Astrocyte (in vitro differentiated cells and primary cell): ENCODE results near the gene SMIM41. TPM values are rescaled to one million over a fixed set of nuclear protein-coding genes. Genes with fewer than 3 reads are reported as not detected.

Source experiments
- DNase-seq: peaks from one replicate; pipeline ENCODE4 v3.0.0-alpha.2; 2010; ENCODE audit warnings: low read depth
- FAIRE-seq: peaks from 2 replicates; lab custom pipeline; 2011; peaks lifted over from hg19 to GRCh38; lab: Jason Lieb, UNC
- H2AFZ ChIP-seq: 2 replicates; pipeline ENCODE4 v1.6.0; 2012; ENCODE audit warnings: low read depth, low read length, inconsistent platforms
- H3K27ac ChIP-seq: 2 replicates; pipeline ENCODE4 v1.5.1; 2011; ENCODE audit warnings: low read depth, low read length, inconsistent platforms
- H3K27me3 ChIP-seq: 2 replicates; pipeline ENCODE4 v1.6.0; 2011; ENCODE audit warnings: low read length, inconsistent platforms; ENCODE audit not compliant: insufficient read depth
- H3K36me3 ChIP-seq: 2 replicates; pipeline ENCODE4 v1.5.1; 2011; ENCODE audit warnings: low read length, inconsistent platforms; ENCODE audit not compliant: insufficient read depth
- H3K4me1 ChIP-seq: 2 replicates; pipeline ENCODE4 v1.5.1; 2011; ENCODE audit warnings: low read length, inconsistent platforms; ENCODE audit not compliant: insufficient read depth
- H3K4me2 ChIP-seq: 2 replicates; pipeline ENCODE4 v1.6.0; 2012; ENCODE audit warnings: low read length, inconsistent platforms
- H3K4me3 ChIP-seq: 2 replicates; pipeline ENCODE4 v1.5.1; 2011; ENCODE audit warnings: low read depth, mild to moderate bottlenecking, low read length, inconsistent platforms; ENCODE audit not compliant: insufficient read depth
- H3K79me2 ChIP-seq: 2 replicates; pipeline ENCODE4 v1.6.0; 2012; ENCODE audit warnings: mild to moderate bottlenecking, low read length, inconsistent platforms; ENCODE audit not compliant: insufficient read depth
- H3K9ac ChIP-seq: 2 replicates; pipeline ENCODE4 v1.6.0; 2012; ENCODE audit warnings: mild to moderate bottlenecking, low read length, inconsistent platforms
- H3K9me3 ChIP-seq: 2 replicates; pipeline ENCODE4 v1.5.1; 2012; ENCODE audit warnings: low read depth, mild to moderate bottlenecking, low read length, inconsistent platforms; ENCODE audit not compliant: insufficient read depth
- H4K20me1 ChIP-seq: 2 replicates; pipeline ENCODE4 v1.6.0; 2012; ENCODE audit warnings: low read length, inconsistent platforms; ENCODE audit not compliant: insufficient read depth
- H3K27ac Mint-ChIP-seq: one replicate; pipeline ENCODE4 v1.8.0; 2021; ENCODE audit warnings: mild to moderate bottlenecking, mixed read lengths; ENCODE audit not compliant: unreplicated experiment
- H3K27me3 Mint-ChIP-seq: one replicate; pipeline ENCODE4 v1.8.0; 2021; ENCODE audit warnings: low read depth, mixed read lengths; ENCODE audit not compliant: unreplicated experiment
- H3K36me3 Mint-ChIP-seq: one replicate; pipeline ENCODE4 v1.8.0; 2021; ENCODE audit warnings: low read depth, mixed read lengths; ENCODE audit not compliant: unreplicated experiment
- H3K4me1 Mint-ChIP-seq: one replicate; pipeline ENCODE4 v1.8.0; 2021; ENCODE audit warnings: low read depth, mixed read lengths; ENCODE audit not compliant: unreplicated experiment
- H3K4me3 Mint-ChIP-seq: one replicate; pipeline ENCODE4 v1.8.0; 2021; ENCODE audit warnings: mild to moderate bottlenecking, moderate library complexity, mixed read lengths; ENCODE audit not compliant: unreplicated experiment
- H3K9me3 Mint-ChIP-seq: one replicate; pipeline ENCODE4 v1.8.0; 2021; ENCODE audit warnings: mild to moderate bottlenecking, mixed read lengths; ENCODE audit not compliant: unreplicated experiment
- EZH2 ChIP-seq: IDR thresholded peaks from 2 replicates; pipeline ENCODE4 v1.6.1; 2012; ENCODE audit warnings: mild to moderate bottlenecking, low read length, inconsistent platforms; ENCODE audit not compliant: insufficient read depth
- total RNA-seq: library from RNA; stranded (reverse); gene quantifications from 2 replicates; pipeline ENCODE4 v1.2.1, GENCODE V29; 2021
- TF ChIP-seq, protein P1 (sequence below): IDR thresholded peaks from 2 replicates; pipeline ENCODE4 v1.5.1; 2011; ENCODE audit warnings: low read depth, mild to moderate bottlenecking, inconsistent platforms, low read length, moderate library complexity; ENCODE audit not compliant: insufficient read depth

The SMIM41 gene
- total RNA-seq, 1 donor from 2014 or later: 0.18 TPM

DNA sequence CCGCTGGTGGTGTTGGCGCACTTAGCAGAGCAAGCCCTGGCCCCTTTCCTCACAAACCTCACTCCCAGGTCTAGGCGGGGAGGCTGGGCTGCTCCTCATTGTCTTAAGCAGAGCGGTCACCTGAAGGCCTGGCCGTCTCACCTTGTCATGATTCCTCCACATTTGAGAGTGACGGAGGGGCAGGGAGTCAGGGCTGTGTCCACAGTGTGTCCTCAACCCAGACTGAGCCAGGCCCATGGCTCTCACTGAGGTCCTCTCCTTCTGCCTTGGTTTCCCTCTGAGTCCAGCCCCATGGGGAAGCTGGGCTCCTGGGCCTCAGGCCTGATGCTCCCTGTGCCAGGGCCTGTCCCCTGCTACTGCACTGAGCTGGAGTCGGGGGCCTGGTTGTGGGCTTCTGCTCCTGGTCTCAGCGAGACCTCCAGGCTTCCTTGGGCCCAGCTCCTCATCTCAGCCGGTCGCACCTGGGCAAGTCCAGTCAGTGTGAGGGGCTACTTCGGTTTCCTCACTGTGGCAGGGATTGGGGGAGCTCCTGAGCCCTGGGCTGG is 67.4 kb downstream of the SMIM41 start:
- TF ChIP-seq EZH2: no peak
- TF ChIP-seq, protein P1, sequence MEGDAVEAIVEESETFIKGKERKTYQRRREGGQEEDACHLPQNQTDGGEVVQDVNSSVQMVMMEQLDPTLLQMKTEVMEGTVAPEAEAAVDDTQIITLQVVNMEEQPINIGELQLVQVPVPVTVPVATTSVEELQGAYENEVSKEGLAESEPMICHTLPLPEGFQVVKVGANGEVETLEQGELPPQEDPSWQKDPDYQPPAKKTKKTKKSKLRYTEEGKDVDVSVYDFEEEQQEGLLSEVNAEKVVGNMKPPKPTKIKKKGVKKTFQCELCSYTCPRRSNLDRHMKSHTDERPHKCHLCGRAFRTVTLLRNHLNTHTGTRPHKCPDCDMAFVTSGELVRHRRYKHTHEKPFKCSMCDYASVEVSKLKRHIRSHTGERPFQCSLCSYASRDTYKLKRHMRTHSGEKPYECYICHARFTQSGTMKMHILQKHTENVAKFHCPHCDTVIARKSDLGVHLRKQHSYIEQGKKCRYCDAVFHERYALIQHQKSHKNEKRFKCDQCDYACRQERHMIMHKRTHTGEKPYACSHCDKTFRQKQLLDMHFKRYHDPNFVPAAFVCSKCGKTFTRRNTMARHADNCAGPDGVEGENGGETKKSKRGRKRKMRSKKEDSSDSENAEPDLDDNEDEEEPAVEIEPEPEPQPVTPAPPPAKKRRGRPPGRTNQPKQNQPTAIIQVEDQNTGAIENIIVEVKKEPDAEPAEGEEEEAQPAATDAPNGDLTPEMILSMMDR: no peak
- H3K4me1 ChIP-seq: peaks cover 45% of the 10 kb centered on the region
- H3K27ac ChIP-seq: peak overlapping the region; percentile 100
- Mint-ChIP-seq H3K4me3 (no peak overlapping the region), H3K36me3 (no peaks in the 10 kb centered on the region), H3K4me1 (peaks cover 32% of the 10 kb centered on the region), H3K27me3 (peaks cover 7% of the 10 kb centered on the region), H3K27ac (peak overlapping the region; percentile 84), H3K9me3 (no peaks in the 10 kb centered on the region)
- no peak overlapping the region for H3K4me3 ChIP-seq
- H3K9me3 ChIP-seq: no peaks in the 10 kb centered on the region
- H3K79me2 ChIP-seq: peaks cover 5% of the 10 kb centered on the region
- peak overlapping the region; percentile 91 for H3K9ac ChIP-seq
- no peaks in the 10 kb centered on the region for H4K20me1 ChIP-seq
- no peak for FAIRE-seq
- H3K4me2 ChIP-seq: peak overlapping the region; percentile 71
- DNase-seq: no peak
- H2AFZ ChIP-seq: peak overlapping the region; percentile 67
- no peaks in the 10 kb centered on the region for H3K27me3 ChIP-seq
- H3K36me3 ChIP-seq: no peaks in the 10 kb centered on the region

DNA sequence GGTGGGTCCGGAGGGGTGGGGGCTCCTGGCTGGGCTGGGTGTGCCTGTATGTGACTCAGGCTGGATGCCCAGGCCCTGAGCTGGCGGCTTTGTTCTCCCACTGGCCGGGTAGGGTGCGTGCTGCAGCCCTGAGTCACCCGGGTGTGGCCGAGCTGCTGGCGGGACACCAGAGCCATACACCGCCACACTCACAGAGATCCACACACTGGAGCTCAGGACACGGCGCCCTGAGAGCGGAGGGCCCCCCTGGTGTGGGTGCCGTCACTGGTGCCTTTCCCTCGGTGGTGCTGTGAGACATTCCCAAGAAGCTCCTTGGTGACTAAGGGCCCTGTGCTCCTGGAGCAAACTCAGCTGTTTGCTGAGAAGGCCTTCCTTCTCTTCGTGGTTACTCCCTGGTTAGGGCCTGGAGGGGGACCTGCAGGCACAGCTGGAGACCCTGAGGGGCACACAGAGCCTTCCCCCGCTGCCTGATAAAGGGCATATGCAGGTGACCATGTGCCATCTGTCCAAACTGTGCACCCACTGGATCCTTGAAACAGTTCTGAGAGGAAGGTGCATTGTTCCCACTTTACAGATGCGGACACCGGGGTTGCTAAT is 68.0 kb downstream of the SMIM41 start:
- peaks cover 33% of the 10 kb centered on the region for H3K4me1 Mint-ChIP-seq
- DNase-seq: peak; percentile 98
- H3K9me3 Mint-ChIP-seq: no peaks in the 10 kb centered on the region

More for the DNA sequence above, 68.0 kb downstream of the SMIM41 start:
- Histone ChIP-seq H2AFZ (no peak overlapping the region), H3K4me2 (peak overlapping the region; percentile 71), H3K27me3 (no peaks in the 10 kb centered on the region), H3K9me3 (no peaks in the 10 kb centered on the region), H3K4me3 (no peak overlapping the region), H3K9ac (peak overlapping the region; percentile 91), H4K20me1 (no peaks in the 10 kb centered on the region), H3K27ac (peak overlapping the region; percentile 100), H3K4me1 (peaks cover 50% of the 10 kb centered on the region), H3K36me3 (no peaks in the 10 kb centered on the region), H3K79me2 (peaks cover 5% of the 10 kb centered on the region)
- FAIRE-seq: peak; percentile 87
- H3K36me3 Mint-ChIP-seq: no peaks in the 10 kb centered on the region
- peaks cover 4% of the 10 kb centered on the region for H3K27me3 Mint-ChIP-seq
- TF ChIP-seq EZH2: no peak
- TF ChIP-seq, protein P1: no peak
- peak overlapping the region; percentile 93 for H3K27ac Mint-ChIP-seq
- H3K4me3 Mint-ChIP-seq: no peak overlapping the region
